GM19455 (cell line): Measurements from ENCODE around the gene GAB2.
A peak's percentile ranks its signal among the peaks of the same experiment; 100 is the strongest.

ENCODE experiments used
- ATAC-seq: cut with Tn5 transposase; IDR thresholded peaks from one replicate; pipeline ENCODE4 v1.9.1; 2021; ENCODE audit not compliant: unreplicated experiment

GAB2 gene

DNA sequence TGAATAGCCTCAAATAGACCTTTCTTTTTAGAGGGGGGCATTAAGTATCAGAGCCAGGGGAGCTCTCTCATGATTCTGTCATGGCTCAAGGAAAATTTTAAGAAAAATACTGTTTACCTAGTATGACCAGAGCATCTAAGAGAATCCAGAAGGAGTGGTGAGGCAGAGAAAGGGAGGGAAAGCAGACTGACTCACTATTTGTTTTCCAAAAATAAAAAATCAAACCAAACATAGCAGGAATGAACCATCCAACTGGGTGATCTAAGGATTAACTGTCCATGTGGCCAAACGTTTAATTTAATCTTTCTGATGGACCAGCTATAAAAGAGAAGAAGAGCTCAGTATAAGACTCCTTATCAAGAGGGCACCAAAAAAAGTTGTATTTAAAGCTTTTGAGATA, 70.8 kb downstream of the GAB2 start:
- ATAC-seq, result no peak

DNA sequence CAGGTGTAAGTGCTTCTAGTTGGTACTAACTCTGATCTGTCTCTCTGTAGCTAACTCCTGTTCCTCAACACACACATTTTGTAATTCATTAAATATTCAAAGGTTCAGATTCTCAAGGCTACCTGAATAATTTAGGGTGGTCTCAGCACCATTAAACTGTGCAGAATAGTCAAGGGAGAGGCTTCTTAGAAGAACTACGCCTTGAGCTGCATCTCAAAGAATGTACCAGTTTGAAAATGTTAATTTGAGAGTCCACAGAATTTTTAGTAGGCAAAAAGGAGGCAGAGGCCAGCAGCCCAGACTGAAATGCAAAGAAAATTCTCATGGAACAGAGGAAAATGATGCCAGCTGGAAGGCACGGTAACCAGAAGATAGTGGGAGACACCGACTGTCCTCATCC, 72.2 kb downstream of the GAB2 start:
- ATAC-seq, result no peak

DNA sequence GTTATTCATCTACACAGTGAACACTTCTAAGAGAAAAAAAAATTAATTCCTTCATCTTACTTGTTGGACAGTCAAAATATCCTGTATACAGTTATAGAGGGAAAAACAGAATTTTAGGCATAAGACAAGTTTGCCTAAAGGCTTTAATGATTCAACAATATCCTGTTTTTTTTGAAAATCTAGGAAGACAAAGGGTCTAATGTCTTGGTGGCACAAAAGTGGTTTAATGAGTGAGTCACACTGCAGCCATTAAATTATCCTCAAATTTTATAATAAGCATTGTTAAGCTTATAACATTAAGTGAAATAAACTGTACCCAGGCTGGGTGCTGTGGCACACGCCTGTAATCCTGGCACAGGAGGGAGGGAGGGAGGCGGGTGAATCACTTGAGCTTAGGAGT, 72.9 kb downstream of the GAB2 start:
- ATAC-seq, result no peak

GRCh38 chr11:78344094-78344493, 73.5 kb downstream of the GAB2 start:
- ATAC-seq, result no peak

DNA sequence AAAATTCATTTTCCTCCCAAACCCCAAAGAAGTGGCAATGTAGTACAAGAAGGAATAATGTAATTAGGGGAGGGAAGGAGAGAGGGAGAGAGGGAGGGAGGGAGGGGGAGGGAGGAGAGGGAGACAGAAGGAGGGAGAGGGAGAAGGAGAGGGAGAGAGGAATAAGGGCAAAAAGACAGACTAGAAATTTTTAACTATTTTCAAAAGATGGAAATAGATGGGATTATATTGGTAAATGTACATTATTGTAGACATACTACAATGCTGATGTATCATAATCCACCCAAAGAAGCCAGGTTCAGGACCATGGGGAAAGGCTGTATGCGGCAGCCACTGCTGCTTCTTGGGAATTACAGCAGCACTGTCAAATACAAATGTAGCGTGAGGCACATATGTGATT, 74.3 kb downstream of the GAB2 start:
- ATAC-seq, result no peak

DNA sequence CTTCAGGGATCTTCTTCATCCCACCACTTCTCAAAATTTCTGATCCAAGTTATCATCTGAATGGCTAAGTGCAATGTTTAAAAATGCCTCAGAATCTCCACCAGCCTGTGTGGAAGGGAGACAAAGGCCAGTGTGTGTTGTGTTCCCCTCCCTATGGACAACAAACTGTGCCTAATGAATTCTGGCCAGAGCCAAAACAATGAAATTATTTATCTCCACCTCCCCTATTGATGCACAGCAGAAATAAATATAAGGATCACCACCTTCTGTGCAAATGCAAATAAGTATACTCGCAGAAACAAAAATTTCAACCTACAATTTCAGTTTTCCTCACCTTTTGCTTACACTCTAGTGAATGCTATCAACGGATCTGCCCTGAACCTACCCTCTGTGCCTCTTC, 75.8 kb downstream of the GAB2 start:
- no peak for ATAC-seq

- no peak for ATAC-seq
Observed at GRCh38 chr11:78340530-78340929, 77.1 kb downstream of the GAB2 start.

DNA sequence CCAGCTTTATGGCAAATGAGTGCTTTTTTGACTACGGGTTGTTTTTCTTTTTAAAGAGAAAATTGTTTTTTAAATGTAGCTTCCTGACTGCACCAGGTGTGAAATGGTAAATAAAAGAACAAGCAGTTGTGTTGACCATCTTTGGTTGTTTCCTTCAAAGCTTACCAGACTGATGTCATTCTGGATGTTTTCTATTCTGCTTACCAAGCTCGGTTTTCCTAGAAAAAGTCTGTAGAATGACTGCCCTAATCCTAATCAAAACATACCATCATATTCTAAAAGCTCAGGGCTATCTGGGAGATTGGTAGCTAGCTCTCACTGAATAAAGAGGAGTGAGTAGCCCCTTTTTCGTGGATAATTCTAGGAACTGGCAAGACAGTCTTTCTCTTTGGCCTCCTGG, 77.7 kb downstream of the GAB2 start:
- no peak for ATAC-seq

DNA sequence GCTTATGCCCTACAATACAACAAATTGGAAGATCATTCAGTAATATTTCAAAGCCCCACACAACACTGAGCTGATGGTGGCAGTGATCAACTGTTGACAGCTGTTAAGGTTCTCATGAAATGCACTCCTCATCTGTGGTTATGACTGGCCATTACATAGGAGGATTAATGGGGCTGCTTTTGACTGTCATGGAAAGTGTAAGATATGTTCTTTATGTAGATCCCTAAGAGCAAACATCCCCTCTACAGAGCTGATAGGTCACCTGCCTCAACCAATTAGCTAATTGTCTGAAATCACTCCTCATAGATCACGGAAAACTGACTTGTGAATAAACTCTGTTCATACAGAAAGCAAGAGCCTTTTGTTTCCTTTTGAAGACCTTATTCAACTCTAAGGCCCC, 78.1 kb downstream of the GAB2 start:
- no peak for ATAC-seq

DNA sequence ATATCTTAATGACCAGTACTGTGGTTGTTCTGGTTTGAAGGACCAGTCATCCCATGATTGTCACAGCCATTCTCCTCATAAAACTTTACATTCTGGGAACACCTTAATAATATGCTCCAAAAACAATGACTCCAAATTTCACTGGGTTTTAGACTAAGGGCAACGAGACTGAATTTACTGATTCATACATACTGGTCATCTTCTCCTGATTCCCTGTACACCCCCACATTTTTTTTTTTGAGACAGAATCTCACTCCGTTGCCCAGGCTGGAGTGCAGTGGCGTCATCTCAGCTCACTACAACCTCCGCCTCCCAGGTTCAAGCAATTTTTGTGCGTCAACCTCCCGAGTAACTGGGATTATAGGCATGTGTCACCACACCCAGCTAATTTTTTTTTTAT, 78.9 kb downstream of the GAB2 start:
- no peak for ATAC-seq

DNA sequence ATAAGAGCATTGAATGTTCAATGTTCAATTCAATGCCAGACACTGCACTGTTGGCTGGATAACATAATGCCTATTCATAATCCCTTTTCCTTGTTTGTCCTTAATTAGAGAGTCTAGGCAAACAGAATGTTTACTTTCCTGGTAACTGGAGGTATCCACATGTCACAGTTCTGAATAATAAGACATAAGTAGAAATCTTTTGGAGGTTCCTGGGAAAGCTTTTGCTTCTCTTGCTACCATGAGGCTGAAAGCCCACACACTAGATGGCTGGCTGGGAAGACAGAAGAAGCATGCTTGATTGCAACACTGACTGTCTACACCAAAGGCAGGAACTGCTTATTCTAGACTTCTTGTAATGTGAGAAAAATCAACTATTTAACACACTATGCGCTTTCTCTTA, 79.5 kb downstream of the GAB2 start:
- no peak for ATAC-seq

- ATAC-seq, result no peak
Observed at GRCh38 chr11:78337554-78337924, 80.1 kb downstream of the GAB2 start.

GRCh38 chr11:78336877-78337553, 80.6 kb downstream of the GAB2 start:
- no peak for ATAC-seq

- ATAC-seq, result no peak
Observed at GRCh38 chr11:78334109-78334508, 83.5 kb downstream of the GAB2 start.

DNA sequence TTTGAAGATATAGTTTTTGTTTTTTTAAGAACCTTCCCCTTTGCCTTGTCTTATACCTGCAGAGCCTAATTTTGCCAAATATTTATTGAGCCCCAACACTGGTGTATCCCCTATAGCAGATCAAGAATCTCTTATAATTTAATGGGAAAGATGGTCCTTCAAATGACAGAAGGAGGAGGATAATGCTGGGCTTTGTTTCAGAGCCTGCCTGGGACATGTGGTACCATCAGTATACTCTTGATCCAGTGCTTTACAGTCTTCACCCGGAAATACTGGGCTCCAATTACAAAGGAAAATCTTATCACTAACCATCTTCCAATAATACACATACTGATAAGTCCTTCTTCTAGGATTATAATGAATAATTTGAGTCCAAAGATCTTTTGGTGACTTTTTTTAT, 84.7 kb downstream of the GAB2 start:
- ATAC-seq, result no peak

DNA sequence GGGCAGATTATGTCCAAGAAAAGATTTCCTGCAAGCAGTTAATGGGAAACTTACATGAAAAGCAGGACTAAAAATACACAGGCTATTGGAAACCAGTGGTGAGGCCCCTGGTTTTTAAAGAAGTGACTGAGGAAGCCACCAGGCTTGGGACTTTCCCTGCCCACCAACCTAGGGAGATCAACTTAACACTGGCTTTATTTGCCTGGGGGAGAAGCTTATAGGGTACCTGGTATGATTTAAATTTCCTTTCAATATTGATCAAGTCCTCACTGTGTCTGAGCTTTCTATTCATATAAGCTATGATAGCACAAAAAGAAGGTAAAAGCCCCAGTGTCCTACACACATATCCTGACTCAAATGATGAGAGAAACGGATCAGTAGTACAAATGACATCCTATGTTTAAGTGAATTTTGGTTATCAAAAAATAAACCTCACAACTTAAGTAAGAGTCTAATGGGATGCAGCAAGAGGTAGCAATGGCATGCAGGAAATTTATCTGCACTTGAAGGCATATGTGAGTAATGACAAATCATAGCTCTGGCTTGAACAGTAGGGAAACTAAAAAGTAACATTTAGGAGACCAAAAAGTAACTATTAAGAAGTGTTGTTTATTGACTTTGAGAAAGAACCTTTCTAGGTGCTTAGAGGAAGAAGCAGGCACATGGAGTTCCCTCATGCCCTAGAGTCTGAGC, 85.3 kb downstream of the GAB2 start:
- no peak for ATAC-seq

DNA sequence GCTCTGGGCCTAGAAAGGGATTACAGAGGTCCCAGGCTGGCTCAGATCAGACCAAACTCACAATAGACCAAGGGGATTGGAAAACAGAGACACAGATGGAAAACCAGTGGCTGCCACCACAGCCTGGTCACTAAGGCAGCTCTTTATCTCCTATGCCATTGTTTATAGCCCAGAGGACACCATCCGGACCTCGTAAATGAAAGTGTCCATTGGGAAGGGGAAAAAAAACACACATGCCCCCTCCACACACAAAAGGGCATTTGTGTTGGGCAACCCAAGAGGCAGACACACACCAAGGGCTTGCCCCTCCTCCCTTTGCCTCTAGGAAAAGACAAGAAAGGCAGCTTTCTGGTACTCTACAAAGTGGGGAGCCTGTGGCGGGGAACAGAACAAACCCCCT, 85.9 kb downstream of the GAB2 start:
- no peak for ATAC-seq

DNA sequence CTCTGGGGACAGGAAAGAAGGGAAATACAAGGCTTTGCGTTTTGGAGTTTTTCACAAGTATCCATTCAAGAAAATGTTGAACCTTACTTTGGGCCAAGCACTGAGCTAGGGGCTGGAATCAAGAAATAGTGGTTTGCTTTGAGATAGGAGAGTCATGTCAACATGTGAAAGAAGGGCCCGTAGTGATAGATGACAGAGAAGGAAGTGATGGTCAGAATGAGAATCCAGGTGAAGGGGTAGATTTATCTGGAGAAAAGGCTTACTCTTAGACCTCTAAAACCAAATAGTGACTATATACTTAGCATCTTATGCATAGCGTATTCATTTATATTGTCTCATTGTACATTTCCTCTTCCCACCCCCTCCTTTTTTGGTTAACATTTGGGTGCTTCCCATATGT, 87.3 kb downstream of the GAB2 start:
- ATAC-seq, result no peak

DNA sequence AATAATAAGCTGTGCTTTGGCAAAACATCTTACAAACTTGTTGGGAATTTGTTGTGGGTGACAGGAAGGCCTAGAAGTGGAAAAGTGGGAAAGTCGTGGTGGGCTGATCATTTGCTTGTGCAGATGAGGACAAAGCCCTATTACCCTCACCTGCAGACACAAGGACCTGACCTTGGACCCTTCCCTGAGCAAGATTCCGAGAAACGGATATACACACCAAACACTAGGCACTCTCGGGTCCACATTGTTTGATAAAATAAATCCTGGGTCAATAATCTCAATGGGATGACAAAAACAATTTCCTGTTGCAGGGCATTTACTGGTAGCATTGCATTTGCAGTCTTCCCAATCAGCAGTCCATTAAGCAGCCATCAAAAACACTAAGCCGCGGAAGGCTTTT, 89.7 kb downstream of the GAB2 start:
- no peak for ATAC-seq

DNA sequence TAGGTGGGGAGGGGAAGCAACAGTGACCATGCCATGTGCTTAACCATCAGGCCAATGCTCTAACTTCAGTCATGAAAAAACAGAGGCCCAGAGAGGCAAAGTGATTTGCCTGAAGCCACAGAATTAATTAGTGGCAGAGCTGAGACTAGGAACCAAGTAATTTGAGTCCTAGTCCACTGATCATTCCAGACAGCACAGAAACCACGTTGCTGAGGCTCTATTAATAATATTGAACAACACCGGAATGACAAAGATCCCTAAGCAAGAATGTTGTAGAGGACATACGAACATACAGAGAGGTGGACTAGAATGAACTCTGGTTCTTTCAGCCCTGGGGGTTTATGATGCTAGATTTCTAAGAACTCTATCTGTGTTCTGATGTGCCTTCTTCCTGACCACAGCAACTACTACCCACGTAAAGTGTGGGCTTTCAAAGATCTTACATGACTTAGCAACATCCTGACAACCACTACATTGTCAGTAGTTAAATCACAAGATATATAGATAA, 92.3 kb downstream of the GAB2 start:
- peak; percentile 47 for ATAC-seq

DNA sequence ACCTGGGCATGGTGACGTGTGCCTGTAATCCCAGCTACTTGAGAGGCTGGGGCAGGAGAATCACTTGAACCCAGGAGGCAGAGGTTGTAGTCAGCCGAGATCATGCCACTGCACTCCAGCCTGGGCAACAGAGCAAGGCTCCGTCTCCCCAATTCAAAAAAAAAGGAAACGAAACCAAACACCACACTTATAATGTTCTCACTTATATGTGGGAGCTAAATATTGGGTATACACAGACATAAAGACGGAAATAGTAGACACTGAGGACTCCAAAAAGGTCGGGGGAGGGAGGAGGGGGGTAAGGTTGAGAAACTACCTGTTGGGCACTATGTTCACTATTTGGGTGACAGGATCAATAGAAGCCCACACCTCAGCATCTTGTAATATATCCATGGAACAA, 94.3 kb downstream of the GAB2 start:
- no peak for ATAC-seq

DNA sequence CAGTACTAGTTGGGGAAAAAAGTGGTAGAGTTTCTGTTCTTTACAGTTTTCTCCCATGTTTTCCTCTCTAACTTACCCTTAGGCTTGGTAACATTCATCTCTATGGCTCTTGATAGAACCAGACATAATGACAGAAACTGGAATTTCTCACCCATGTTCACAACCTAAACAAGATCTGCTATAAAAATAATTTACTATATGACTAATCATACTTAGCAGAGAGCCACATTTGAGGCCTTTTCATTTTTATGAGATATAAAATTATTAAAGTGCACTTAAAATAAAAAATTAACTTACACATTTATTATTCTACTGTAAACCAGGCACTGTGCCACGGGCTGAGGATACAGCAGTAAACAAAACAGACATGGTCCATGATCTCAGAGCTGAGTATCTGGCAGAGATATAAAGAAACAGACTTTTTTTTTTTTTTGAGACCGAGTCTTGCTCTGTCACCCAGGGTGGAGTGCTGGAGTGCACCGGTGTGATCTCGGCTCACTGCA, 98.1 kb downstream of the GAB2 start:
- ATAC-seq, result no peak
